ENCODE measurements around the gene HEATR9. TPM values are rescaled to one million over a fixed set of nuclear protein-coding genes. Genes with fewer than 3 reads are reported as not detected.
A peak's percentile ranks its signal among the peaks of the same experiment; 100 is the strongest.

HEATR9 gene
- total and polyA plus RNA-seq, 2 of the 13 experiments (the other 11 are each of a cell fraction or from before 2014, with no cell fraction given): not detected

DNA sequence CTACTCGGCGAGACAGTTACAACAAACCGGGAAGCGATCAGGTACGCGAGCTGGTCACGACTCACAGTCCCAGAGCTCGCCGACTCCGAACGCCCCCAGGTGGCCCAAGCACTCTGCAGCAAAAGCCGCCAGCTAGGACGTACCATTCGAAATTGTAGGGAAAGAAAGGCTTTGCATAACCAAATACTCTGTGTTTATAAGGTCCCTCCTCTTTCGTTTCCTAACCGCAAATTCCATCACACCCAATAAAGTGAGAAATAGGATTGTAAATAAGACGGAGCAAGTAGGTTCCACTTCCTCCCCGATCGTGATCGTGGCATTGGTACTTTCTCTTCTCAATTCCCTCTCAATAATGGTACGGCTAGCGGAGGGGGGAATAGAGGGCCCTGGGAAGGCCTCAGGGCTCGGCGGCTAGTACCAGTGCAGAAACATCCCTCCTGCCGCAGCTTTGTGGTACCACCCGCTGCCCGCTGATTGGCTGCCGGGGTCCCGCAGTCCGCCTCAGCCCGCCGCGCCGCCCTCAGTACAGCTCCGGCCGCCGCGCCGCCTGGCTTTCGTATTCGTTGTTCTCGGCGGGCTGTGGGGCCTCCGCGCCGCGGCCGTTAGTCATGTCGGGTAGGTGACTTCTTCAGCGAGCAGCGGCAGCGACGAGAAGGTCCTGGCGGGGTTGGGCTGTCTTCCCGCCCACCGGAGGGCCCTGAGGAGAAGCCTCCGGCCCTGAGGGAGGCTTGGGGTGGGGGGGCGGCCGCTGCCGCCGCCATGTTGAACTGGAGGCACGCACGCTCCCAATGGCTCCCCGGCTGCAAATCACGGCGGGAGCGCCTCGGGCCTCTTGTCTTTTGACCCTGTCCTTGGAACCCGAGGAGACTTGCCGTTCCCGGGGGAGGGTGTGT lies 59.5 kb downstream of the HEATR9 start, which contains the start of gene TAF15 (continued):
- TF ChIP-seq, protein P1, sequence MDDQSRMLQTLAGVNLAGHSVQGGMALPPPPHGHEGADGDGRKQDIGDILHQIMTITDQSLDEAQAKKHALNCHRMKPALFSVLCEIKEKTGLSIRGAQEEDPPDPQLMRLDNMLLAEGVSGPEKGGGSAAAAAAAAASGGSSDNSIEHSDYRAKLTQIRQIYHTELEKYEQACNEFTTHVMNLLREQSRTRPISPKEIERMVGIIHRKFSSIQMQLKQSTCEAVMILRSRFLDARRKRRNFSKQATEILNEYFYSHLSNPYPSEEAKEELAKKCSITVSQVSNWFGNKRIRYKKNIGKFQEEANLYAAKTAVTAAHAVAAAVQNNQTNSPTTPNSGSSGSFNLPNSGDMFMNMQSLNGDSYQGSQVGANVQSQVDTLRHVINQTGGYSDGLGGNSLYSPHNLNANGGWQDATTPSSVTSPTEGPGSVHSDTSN (CRISPR knock-in tag; IDR thresholded peaks at IDR 0.05; ENCODE audit: borderline replicate concordance): no peak
- TF ChIP-seq BCL6 (CRISPR knock-in tag; IDR thresholded peaks at IDR 0.05) (0 out of 2 replicates have a peak, but pooled peaks have one; percentile 50), ZNF616 (CRISPR knock-in tag; IDR thresholded peaks at IDR 0.05; ENCODE audit: low read depth) (peak; percentile 36; the same call in 1 of the 2 replicates), ZNF451 (CRISPR knock-in tag; IDR thresholded peaks at IDR 0.05) (no peak; the same call in 1 of the 2 replicates), KLF12 (CRISPR knock-in tag; IDR thresholded peaks at IDR 0.05; ENCODE audit: borderline replicate concordance) (no peak), BRD4 (CRISPR knock-in tag; IDR thresholded peaks at IDR 0.05) (no peak), GLI4 (CRISPR knock-in tag; IDR thresholded peaks at IDR 0.05; ENCODE audit: borderline replicate concordance) (peak; percentile 98; the same call in 1 of the 2 replicates), SOX5 (CRISPR knock-in tag; IDR thresholded peaks at IDR 0.05; ENCODE audit: borderline replicate concordance) (peak; percentile 17; the same call in 1 of the 2 replicates), ZNF619 (CRISPR knock-in tag; IDR thresholded peaks at IDR 0.05) (no peak; the same call in 1 of the 2 replicates), ZFP37 (CRISPR knock-in tag; IDR thresholded peaks at IDR 0.05; ENCODE audit: borderline replicate concordance) (no peak), ZBTB7B (CRISPR knock-in tag; IDR thresholded peaks at IDR 0.05) (peak; percentile 49; the same call in 1 of the 2 replicates), GABPA (IDR thresholded peaks at IDR 0.05; ENCODE audit: low read depth, low read length) (no peak), GABPA (CRISPR knock-in tag; IDR thresholded peaks at IDR 0.05; ENCODE audit: low read depth) (peak; percentile 22; the same call in 1 of the 2 replicates), MXD4 (CRISPR knock-in tag; IDR thresholded peaks at IDR 0.05) (peak; percentile 54), NONO (IDR thresholded peaks at IDR 0.05) (peak; percentile 91; the same call in 1 of the 2 replicates), NONO (CRISPR knock-in tag; conservative IDR thresholded peaks at IDR 0.05) (peak; percentile 93), SAFB2 (CRISPR knock-in tag; IDR thresholded peaks at IDR 0.05; ENCODE audit: borderline replicate concordance, low read depth) (peak; percentile 82; the same call in 1 of the 2 replicates), TBX3 (IDR thresholded peaks at IDR 0.05; ENCODE audit: borderline replicate concordance) (no peak)
- TF ChIP-seq, protein P2, sequence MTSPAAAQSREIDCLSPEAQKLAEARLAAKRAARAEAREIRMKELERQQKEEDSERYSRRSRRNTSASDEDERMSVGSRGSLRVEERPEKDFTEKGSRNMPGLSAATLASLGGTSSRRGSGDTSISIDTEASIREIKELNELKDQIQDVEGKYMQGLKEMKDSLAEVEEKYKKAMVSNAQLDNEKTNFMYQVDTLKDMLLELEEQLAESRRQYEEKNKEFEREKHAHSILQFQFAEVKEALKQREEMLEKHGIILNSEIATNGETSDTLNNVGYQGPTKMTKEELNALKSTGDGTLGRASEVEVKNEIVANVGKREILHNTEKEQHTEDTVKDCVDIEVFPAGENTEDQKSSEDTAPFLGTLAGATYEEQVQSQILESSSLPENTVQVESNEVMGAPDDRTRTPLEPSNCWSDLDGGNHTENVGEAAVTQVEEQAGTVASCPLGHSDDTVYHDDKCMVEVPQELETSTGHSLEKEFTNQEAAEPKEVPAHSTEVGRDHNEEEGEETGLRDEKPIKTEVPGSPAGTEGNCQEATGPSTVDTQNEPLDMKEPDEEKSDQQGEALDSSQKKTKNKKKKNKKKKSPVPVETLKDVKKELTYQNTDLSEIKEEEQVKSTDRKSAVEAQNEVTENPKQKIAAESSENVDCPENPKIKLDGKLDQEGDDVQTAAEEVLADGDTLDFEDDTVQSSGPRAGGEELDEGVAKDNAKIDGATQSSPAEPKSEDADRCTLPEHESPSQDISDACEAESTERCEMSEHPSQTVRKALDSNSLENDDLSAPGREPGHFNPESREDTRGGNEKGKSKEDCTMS (CRISPR knock-in tag; conservative IDR thresholded peaks at IDR 0.05): no peak
- TF ChIP-seq, protein P3, sequence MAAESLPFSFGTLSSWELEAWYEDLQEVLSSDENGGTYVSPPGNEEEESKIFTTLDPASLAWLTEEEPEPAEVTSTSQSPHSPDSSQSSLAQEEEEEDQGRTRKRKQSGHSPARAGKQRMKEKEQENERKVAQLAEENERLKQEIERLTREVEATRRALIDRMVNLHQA (CRISPR knock-in tag; IDR thresholded peaks at IDR 0.05): no peak
- TF ChIP-seq, protein P4, sequence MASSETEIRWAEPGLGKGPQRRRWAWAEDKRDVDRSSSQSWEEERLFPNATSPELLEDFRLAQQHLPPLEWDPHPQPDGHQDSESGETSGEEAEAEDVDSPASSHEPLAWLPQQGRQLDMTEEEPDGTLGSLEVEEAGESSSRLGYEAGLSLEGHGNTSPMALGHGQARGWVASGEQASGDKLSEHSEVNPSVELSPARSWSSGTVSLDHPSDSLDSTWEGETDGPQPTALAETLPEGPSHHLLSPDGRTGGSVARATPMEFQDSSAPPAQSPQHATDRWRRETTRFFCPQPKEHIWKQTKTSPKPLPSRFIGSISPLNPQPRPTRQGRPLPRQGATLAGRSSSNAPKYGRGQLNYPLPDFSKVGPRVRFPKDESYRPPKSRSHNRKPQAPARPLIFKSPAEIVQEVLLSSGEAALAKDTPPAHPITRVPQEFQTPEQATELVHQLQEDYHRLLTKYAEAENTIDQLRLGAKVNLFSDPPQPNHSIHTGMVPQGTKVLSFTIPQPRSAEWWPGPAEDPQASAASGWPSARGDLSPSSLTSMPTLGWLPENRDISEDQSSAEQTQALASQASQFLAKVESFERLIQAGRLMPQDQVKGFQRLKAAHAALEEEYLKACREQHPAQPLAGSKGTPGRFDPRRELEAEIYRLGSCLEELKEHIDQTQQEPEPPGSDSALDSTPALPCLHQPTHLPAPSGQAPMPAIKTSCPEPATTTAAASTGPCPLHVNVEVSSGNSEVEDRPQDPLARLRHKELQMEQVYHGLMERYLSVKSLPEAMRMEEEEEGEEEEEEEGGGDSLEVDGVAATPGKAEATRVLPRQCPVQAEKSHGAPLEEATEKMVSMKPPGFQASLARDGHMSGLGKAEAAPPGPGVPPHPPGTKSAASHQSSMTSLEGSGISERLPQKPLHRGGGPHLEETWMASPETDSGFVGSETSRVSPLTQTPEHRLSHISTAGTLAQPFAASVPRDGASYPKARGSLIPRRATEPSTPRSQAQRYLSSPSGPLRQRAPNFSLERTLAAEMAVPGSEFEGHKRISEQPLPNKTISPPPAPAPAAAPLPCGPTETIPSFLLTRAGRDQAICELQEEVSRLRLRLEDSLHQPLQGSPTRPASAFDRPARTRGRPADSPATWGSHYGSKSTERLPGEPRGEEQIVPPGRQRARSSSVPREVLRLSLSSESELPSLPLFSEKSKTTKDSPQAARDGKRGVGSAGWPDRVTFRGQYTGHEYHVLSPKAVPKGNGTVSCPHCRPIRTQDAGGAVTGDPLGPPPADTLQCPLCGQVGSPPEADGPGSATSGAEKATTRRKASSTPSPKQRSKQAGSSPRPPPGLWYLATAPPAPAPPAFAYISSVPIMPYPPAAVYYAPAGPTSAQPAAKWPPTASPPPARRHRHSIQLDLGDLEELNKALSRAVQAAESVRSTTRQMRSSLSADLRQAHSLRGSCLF (CRISPR knock-in tag; IDR thresholded peaks at IDR 0.05; ENCODE audit: borderline replicate concordance): no peak

Data from HepG2 (cell line).